ENCODE data around the gene SLC8A3. TPM values are rescaled to one million over a fixed set of nuclear protein-coding genes. Genes with fewer than 3 reads are reported as not detected.

The SLC8A3 gene, protein sequence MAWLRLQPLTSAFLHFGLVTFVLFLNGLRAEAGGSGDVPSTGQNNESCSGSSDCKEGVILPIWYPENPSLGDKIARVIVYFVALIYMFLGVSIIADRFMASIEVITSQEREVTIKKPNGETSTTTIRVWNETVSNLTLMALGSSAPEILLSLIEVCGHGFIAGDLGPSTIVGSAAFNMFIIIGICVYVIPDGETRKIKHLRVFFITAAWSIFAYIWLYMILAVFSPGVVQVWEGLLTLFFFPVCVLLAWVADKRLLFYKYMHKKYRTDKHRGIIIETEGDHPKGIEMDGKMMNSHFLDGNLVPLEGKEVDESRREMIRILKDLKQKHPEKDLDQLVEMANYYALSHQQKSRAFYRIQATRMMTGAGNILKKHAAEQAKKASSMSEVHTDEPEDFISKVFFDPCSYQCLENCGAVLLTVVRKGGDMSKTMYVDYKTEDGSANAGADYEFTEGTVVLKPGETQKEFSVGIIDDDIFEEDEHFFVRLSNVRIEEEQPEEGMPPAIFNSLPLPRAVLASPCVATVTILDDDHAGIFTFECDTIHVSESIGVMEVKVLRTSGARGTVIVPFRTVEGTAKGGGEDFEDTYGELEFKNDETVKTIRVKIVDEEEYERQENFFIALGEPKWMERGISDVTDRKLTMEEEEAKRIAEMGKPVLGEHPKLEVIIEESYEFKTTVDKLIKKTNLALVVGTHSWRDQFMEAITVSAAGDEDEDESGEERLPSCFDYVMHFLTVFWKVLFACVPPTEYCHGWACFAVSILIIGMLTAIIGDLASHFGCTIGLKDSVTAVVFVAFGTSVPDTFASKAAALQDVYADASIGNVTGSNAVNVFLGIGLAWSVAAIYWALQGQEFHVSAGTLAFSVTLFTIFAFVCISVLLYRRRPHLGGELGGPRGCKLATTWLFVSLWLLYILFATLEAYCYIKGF
- 0.07 and 0.27 TPM in 2 replicates for total RNA-seq

DNA sequence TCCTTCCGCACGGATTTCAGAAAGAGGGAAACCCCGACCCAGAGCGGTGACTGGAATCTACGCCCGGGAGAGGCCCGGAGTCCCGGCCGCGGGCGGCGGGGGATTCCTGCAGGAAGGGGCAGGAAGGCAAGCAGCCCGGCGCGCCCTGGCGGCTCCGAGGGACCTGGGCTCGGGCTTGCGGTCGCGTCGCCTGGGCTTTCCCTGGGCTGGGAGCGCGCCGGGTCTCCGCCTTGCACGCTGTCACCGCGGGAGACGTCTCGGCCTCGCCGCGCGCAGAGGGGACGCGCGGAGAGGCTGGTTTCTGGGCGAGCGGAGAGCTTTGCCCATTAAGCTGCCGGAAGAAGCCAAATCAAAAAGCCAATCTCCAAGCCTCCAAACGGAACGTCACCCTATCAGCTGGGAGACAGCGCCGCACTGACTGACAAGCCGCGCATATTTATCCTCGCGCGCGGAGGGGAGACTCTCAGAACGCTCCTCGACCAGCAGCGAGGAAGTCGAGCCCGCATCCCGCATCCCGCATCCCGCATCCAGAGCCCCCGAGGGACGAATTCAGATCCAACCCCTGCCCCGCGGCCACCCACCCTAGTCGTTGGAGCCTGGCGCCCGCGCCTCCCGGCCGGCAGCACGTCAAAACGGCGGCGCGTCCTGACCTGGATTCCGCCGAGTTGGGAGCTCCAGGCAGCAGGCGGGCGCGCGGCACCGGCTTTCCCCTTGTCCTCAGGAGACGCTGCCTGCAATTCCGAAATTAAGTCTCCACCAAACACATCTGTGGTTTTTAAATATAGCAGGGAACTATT is at the start of gene SLC8A3:
Gene SLC8A3, minus strand, starts transcription at position 293 of the 797 bp plus-strand sequence. CDS start 20,529 bp downstream, outside the sequence.

Other genes with a start within 250 kb of the SLC8A3 start
- 58.5 and 64.8 TPM in 2 replicates for gene COX16, start 170.7 kb upstream of the SLC8A3 start, total RNA-seq
- 32.3 and 32.7 TPM in 2 replicates for gene SYNJ2BP, start 228.1 kb upstream of the SLC8A3 start, total RNA-seq